Mammary epithelial cell (primary cell): ENCODE results near the gene ZBTB17.

Experiments used
- CTCF ChIP-seq, 2 donors: IDR thresholded peaks in 1 of 2; conservative IDR thresholded peaks in 1 of 2; 2 replicates each; pipeline ENCODE4 v1.5.1; 2011 to 2012; ENCODE audit warnings: inconsistent platforms in 2 of 2, low read length in 2 of 2, mild to moderate bottlenecking in 2 of 2, control low read depth in 1 of 2, low read depth in 1 of 2; ENCODE audit not compliant: insufficient read depth in 1 of 2; ENCODE audit errors: extremely low read depth in 1 of 2
- EZH2 ChIP-seq: IDR thresholded peaks from 2 replicates; pipeline ENCODE4 v1.6.1; 2012; ENCODE audit warnings: low read length, inconsistent platforms, borderline replicate concordance

- no peak for TF ChIP-seq CTCF (conservative IDR thresholded peaks at IDR 0.05 in 1 of 2, IDR thresholded peaks at IDR 0.05 in 1 of 2; ENCODE audit: extremely low read depth in 1 of 2, insufficient read depth in 1 of 2, low read depth in 1 of 2, low read length in 2 of 2)
- no peak for TF ChIP-seq EZH2
These were observed 27.1 kb downstream of the ZBTB17 start for GRCh38 chr1:15948595-15949452.
